H1 (cell line): Measurements from ENCODE around the gene FOXP2. TPM values are rescaled to one million over a fixed set of nuclear protein-coding genes. Genes with fewer than 3 reads are reported as not detected.

ENCODE experiments used
- CTCF ChIA-PET: fragments of 300-600 bp; sonication (Branson Sonifier 250); formaldehyde crosslinking; loops from one replicate; lab custom pipeline; 2021; ENCODE audit not compliant: partially characterized antibody; lab: Charles Lee
- POLR2A ChIA-PET: fragments of 300-600 bp; sonication (Branson Sonifier 250); formaldehyde crosslinking; loops from one replicate; lab custom pipeline; 2021; ENCODE audit warnings: inconsistent platforms; ENCODE audit not compliant: partially characterized antibody; lab: Charles Lee
- DNase-seq, 2 experiments: peaks; one replicate each; pipeline versions ENCODE4 v3.0.0 to v3.0.0-alpha.2; 2010 to 2022; ENCODE audit warnings: low spot score in 2 of 2, low read depth in 1 of 2, mixed read lengths in 1 of 2
- FAIRE-seq: peaks from 2 replicates; lab custom pipeline; 2011; peaks lifted over from hg19 to GRCh38; lab: Jason Lieb, UNC
- H2AFZ ChIP-seq: 2 replicates; pipeline ENCODE4 v1.8.1; 2012; ENCODE audit warnings: low read length, inconsistent platforms
- H2AK5ac ChIP-seq: 2 replicates; pipeline ENCODE4 v1.6.1; 2013; ENCODE audit warnings: low read depth, low read length
- H2BK120ac ChIP-seq: replicated peaks from 2 replicates; pipeline ENCODE3; 2013; ENCODE audit warnings: low read depth, low read length, inconsistent platforms
- H2BK12ac ChIP-seq: 2 replicates; pipeline ENCODE4 v1.6.1; 2013; ENCODE audit warnings: low read depth, low read length
- H2BK15ac ChIP-seq: 2 replicates; pipeline ENCODE4 v1.6.1; 2013; ENCODE audit warnings: low read length
- H2BK20ac ChIP-seq: 2 replicates; pipeline ENCODE4 v1.6.1; 2013; ENCODE audit warnings: low read length
- H2BK5ac ChIP-seq: 2 replicates; pipeline ENCODE4 v1.6.1; 2013; ENCODE audit warnings: low read depth, low read length
- H3K14ac ChIP-seq: 2 replicates; pipeline ENCODE4 v1.6.1; 2013; ENCODE audit warnings: inconsistent platforms; ENCODE audit not compliant: insufficient read length
- H3K18ac ChIP-seq: 2 replicates; pipeline ENCODE4 v1.6.1; 2013; ENCODE audit warnings: low read length; ENCODE audit errors: extremely low read depth
- H3K23ac ChIP-seq: 2 replicates; pipeline ENCODE4 v1.6.1; 2013; ENCODE audit warnings: inconsistent platforms; ENCODE audit not compliant: insufficient read length
- H3K23me2 ChIP-seq: 2 replicates; pipeline ENCODE4 v1.6.1; 2013; ENCODE audit warnings: low read depth, low read length
- H3K27ac ChIP-seq: 2 replicates; pipeline ENCODE4 v1.6.1; 2011; ENCODE audit warnings: low read depth, low read length, inconsistent platforms
- H3K27me3 ChIP-seq, 4 experiments: replicated peaks in 1 of 4; 1 replicate in 1 of 4; 2 replicates in 3 of 4; pipeline versions ENCODE4 v1.6.1 to v1.8.1; 2011 to 2013; ENCODE audit warnings: low read length in 3 of 4, mild to moderate bottlenecking in 3 of 4, inconsistent platforms in 2 of 4, mixed read lengths in 2 of 4, moderate library complexity in 1 of 4; ENCODE audit not compliant: control insufficient read depth in 3 of 4, insufficient read depth in 3 of 4; ENCODE audit errors: extremely low read depth in 1 of 4
- H3K36me3 ChIP-seq, 4 experiments: 2 replicates each; pipeline versions ENCODE4 v1.6.1 to v1.8.1; 2011 to 2013; ENCODE audit warnings: mild to moderate bottlenecking in 4 of 4, low read length in 3 of 4, moderate library complexity in 2 of 4, control low read depth in 1 of 4, inconsistent platforms in 1 of 4; ENCODE audit not compliant: insufficient read depth in 4 of 4, control insufficient read depth in 2 of 4
- H3K4ac ChIP-seq: replicated peaks from 2 replicates; pipeline ENCODE3; 2013; ENCODE audit warnings: low read length, low read depth, mixed read lengths, inconsistent platforms; ENCODE audit not compliant: insufficient read length
- H3K4me1 ChIP-seq, 4 experiments: replicated peaks in 1 of 4; 1 replicate in 1 of 4; 2 replicates in 3 of 4; pipeline versions ENCODE4 v1.6.1 to v1.8.1; 2011 to 2013; ENCODE audit warnings: low read length in 3 of 4, inconsistent platforms in 2 of 4, mixed read lengths in 1 of 4; ENCODE audit not compliant: insufficient read depth in 4 of 4, control insufficient read depth in 3 of 4
- H3K4me2 ChIP-seq, 2 experiments: 2 replicates each; pipeline versions ENCODE4 v1.6.1 to v1.8.1; 2011 to 2013; ENCODE audit warnings: low read depth in 2 of 2, low read length in 2 of 2, control low read depth in 1 of 2, inconsistent platforms in 1 of 2, mild to moderate bottlenecking in 1 of 2; ENCODE audit not compliant: insufficient read depth in 1 of 2
- H3K4me3 ChIP-seq, 4 experiments: fragments of 200-600, 300-600 bp in 1 of 4; sonication (generic), shearing (Covaris generic), sonication (Bioruptor Twin) in 1 of 4; 2 replicates each; pipeline versions ENCODE4 v1.5.1 to v1.8.1; 2011 to 2016; ENCODE audit warnings: low read length in 4 of 4, low read depth in 3 of 4, control low read depth in 2 of 4, inconsistent platforms in 2 of 4, mild to moderate bottlenecking in 2 of 4, mixed read lengths in 1 of 4, moderate library complexity in 1 of 4; ENCODE audit not compliant: insufficient read depth in 2 of 4; ENCODE audit errors: extremely low read depth in 1 of 4
- H3K56ac ChIP-seq: replicated peaks from 2 replicates; pipeline ENCODE3; 2013; ENCODE audit warnings: low read depth, mild to moderate bottlenecking, mixed read lengths, low read length, inconsistent platforms; ENCODE audit not compliant: insufficient read length
- H3K79me1 ChIP-seq: 2 replicates; pipeline ENCODE4 v1.6.1; 2013; ENCODE audit warnings: low read depth, low read length, control low read depth
- H3K79me2 ChIP-seq, 2 experiments: 2 replicates each; pipeline versions ENCODE4 v1.6.1 to v1.8.1; 2012 to 2013; ENCODE audit warnings: low read length in 2 of 2, mild to moderate bottlenecking in 2 of 2, inconsistent platforms in 1 of 2; ENCODE audit not compliant: insufficient read depth in 2 of 2, control insufficient read depth in 1 of 2
- H3K9ac ChIP-seq, 4 experiments: replicated peaks in 1 of 4; 1 replicate in 1 of 4; 2 replicates in 3 of 4; pipeline versions ENCODE4 v1.6.1 to v1.8.1; 2011 to 2013; ENCODE audit warnings: low read depth in 3 of 4, low read length in 3 of 4, control low read depth in 2 of 4, mild to moderate bottlenecking in 2 of 4, moderate library complexity in 2 of 4, inconsistent platforms in 1 of 4; ENCODE audit errors: extremely low read depth in 1 of 4
- H3K9me3 ChIP-seq, 2 experiments: 2 replicates each; pipeline versions ENCODE4 v1.6.1 to v1.8.1; 2012 to 2013; ENCODE audit warnings: mild to moderate bottlenecking in 2 of 2, moderate library complexity in 2 of 2, control low read depth in 1 of 2, inconsistent platforms in 1 of 2, low read depth in 1 of 2, low read length in 1 of 2, mixed read lengths in 1 of 2; ENCODE audit not compliant: insufficient read depth in 2 of 2
- H4K20me1 ChIP-seq, 2 experiments: replicated peaks in 1 of 2; 2 replicates each; pipeline versions ENCODE3 to v1.8.1; 2011 to 2013; ENCODE audit warnings: inconsistent platforms in 2 of 2, low read length in 2 of 2, mild to moderate bottlenecking in 1 of 2; ENCODE audit not compliant: insufficient read depth in 2 of 2, control insufficient read depth in 1 of 2
- H4K5ac ChIP-seq: 2 replicates; pipeline ENCODE4 v1.6.1; 2013; ENCODE audit warnings: low read length, low read depth, mixed read lengths, inconsistent platforms; ENCODE audit not compliant: insufficient read length
- H4K8ac ChIP-seq: 2 replicates; pipeline ENCODE4 v1.8.0; 2013; ENCODE audit warnings: mild to moderate bottlenecking, moderate library complexity, low read length, inconsistent platforms; ENCODE audit not compliant: insufficient read depth; ENCODE audit errors: extremely low read depth
- H4K91ac ChIP-seq: replicated peaks from 2 replicates; pipeline ENCODE3; 2013; ENCODE audit warnings: low read length, mixed read lengths, inconsistent platforms; ENCODE audit not compliant: insufficient read length
- ATF2 ChIP-seq: IDR thresholded peaks from 2 replicates; pipeline ENCODE4 v1.6.1; 2012; ENCODE audit warnings: low read length, inconsistent platforms
- GTF2F1 ChIP-seq: IDR thresholded peaks from 2 replicates; pipeline ENCODE4 v1.6.1; 2012; ENCODE audit warnings: low read depth, low read length, improper control_type of control experiment, borderline replicate concordance
- MAFK ChIP-seq: IDR thresholded peaks from 2 replicates; pipeline ENCODE4 v1.6.1; 2012; ENCODE audit warnings: low read depth, mild to moderate bottlenecking, improper control_type of control experiment, low read length
- RBBP5 ChIP-seq: IDR thresholded peaks from 2 replicates; pipeline ENCODE4 v1.7.1; 2012; ENCODE audit warnings: low read depth, mild to moderate bottlenecking, inconsistent platforms, low read length, moderate library complexity, borderline replicate concordance
- SAP30 ChIP-seq: fragments of 300-600 bp; sonication (generic); IDR thresholded peaks from 2 replicates; pipeline ENCODE4 v1.7.1; 2012; ENCODE audit warnings: low read length, moderate library complexity, mild to moderate bottlenecking, inconsistent platforms; ENCODE audit not compliant: insufficient read depth, insufficient replicate concordance
- TAF7 ChIP-seq: optimal IDR thresholded peaks from 2 replicates; pipeline ENCODE3; 2011; ENCODE audit warnings: low read depth, mild to moderate bottlenecking, inconsistent platforms, low read length, moderate library complexity, borderline replicate concordance
- WGBS, 2 experiments: shearing (Covaris generic) in 1 of 2; methylation state at CpG; one replicate each; pipeline versions ENCODE4 v1.1.6 to v1.1.7; 2013 to 2015; ENCODE audit warnings: low lambda C conversion rate in 2 of 2, mixed read lengths in 2 of 2, inconsistent platforms in 1 of 2, low coverage in 1 of 2, missing lambda C conversion rate in 1 of 2; ENCODE audit not compliant: insufficient replicate concordance in 2 of 2, insufficient coverage in 1 of 2, insufficient read length in 1 of 2; ENCODE audit errors: extremely low coverage in 1 of 2, missing lambda C conversion rate in 1 of 2; 5-methylcytosine and 5-hydroxymethylcytosine counted together
- polyA plus RNA-seq, 7 experiments: library from polyadenylated mRNA; depleted of rRNA in 3 of 7; stranded (reverse) in 5 of 7; unstranded in 2 of 7; fragments of >200 nt in 5 of 7; fragments of 200-250 nt in 2 of 7; gene quantifications; 1 replicate in 5 of 7; 2 replicates in 1 of 7; 4 replicates in 1 of 7; pipeline versions ENCODE4 v1.2.1 to v1.2.3, GENCODE V29; 2011 to 2013; ENCODE audit warnings: missing spikeins in 2 of 7, mixed read lengths in 2 of 7
- total RNA-seq: library from RNA; stranded (reverse); fragmentation: NEBNext Ultra II Directional; extraction: Animal tissue kit (Norgen Biotek cat#: 25700); gene quantifications from 2 replicates; pipeline ENCODE4 v1.2.1, GENCODE V29; 2021

Gene FOXP2
- total and polyA plus RNA-seq, 2 of the 8 experiments (the other 6 are each of a cell fraction or from before 2014, with no cell fraction given) = 0.09 to 0.43 TPM

GRCh38 chr7:114622221-114622620, 207.6 kb downstream of the FOXP2 start:
- Histone ChIP-seq H3K23me2 (no peaks in the 10 kb centered on the region), H3K4me2 (no peak overlapping the region), H4K91ac (no peak overlapping the region), H2AK5ac (no peak overlapping the region), H3K27ac (no peak overlapping the region), H2BK20ac (no peak overlapping the region), H3K27me3 (no peaks in the 10 kb centered on the region), H3K14ac (no peak overlapping the region), H3K4me3 (no peak overlapping the region), H2BK12ac (no peak overlapping the region), H4K20me1 (no peaks in the 10 kb centered on the region), H3K79me1 (no peaks in the 10 kb centered on the region), H3K9ac (no peak overlapping the region), H2BK15ac (no peak overlapping the region), H3K18ac (no peak overlapping the region), H4K8ac (no peak overlapping the region), H3K9me3 (no peaks in the 10 kb centered on the region), H3K4me1 (no peaks in the 10 kb centered on the region), H3K56ac (no peak overlapping the region), H3K4ac (no peak overlapping the region), H3K79me2 (no peaks in the 10 kb centered on the region), H2BK120ac (no peak overlapping the region), H3K36me3 (no peaks in the 10 kb centered on the region), H3K23ac (no peak overlapping the region), H4K5ac (no peak overlapping the region), H2AFZ (no peak overlapping the region), H2BK5ac (no peak overlapping the region)
- FAIRE-seq (no peak), DNase-seq (no peak)
- 86% methylated on average over 1 of the region's 1 CpG; no CpG with 5 or more reads in 1 of the 2 experiments for WGBS, 2 experiments
- ChIA-PET POLR2A (no interaction called here), CTCF (no interaction called here)
- TF ChIP-seq GTF2F1 = no peak
- TF ChIP-seq TAF7 = no peak
- TF ChIP-seq MAFK = no peak
- TF ChIP-seq RBBP5 = no peak
- TF ChIP-seq SAP30 = no peak
- no peak for TF ChIP-seq ATF2
